AG09309 (cell line): Measurements from ENCODE around the gene ATG13.

Source experiments
- DNase-seq: peaks from one replicate; pipeline ENCODE4 v3.0.0-alpha.2; 2010; ENCODE audit warnings: low read depth
- H3K4me3 ChIP-seq: 2 replicates; pipeline ENCODE4 v1.5.1; 2011; ENCODE audit warnings: mild to moderate bottlenecking, low read depth, low read length, moderate library complexity; ENCODE audit not compliant: control insufficient read depth
- TF ChIP-seq, protein P1 (sequence below): IDR thresholded peaks from 2 replicates; pipeline ENCODE4 v1.5.1; 2011; ENCODE audit warnings: mild to moderate bottlenecking, low read depth, low read length, inconsistent platforms; ENCODE audit not compliant: insufficient read depth, control insufficient read depth; ENCODE audit errors: missing control alignments

Gene ATG13

GRCh38 chr11:46642627-46643335 is 25.4 kb downstream of the ATG13 start:
- no peak overlapping the region for H3K4me3 ChIP-seq
- TF ChIP-seq, protein P1, sequence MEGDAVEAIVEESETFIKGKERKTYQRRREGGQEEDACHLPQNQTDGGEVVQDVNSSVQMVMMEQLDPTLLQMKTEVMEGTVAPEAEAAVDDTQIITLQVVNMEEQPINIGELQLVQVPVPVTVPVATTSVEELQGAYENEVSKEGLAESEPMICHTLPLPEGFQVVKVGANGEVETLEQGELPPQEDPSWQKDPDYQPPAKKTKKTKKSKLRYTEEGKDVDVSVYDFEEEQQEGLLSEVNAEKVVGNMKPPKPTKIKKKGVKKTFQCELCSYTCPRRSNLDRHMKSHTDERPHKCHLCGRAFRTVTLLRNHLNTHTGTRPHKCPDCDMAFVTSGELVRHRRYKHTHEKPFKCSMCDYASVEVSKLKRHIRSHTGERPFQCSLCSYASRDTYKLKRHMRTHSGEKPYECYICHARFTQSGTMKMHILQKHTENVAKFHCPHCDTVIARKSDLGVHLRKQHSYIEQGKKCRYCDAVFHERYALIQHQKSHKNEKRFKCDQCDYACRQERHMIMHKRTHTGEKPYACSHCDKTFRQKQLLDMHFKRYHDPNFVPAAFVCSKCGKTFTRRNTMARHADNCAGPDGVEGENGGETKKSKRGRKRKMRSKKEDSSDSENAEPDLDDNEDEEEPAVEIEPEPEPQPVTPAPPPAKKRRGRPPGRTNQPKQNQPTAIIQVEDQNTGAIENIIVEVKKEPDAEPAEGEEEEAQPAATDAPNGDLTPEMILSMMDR = no peak
- DNase-seq = no peak

GRCh38 chr11:46643531-46643930 is 26.2 kb downstream of the ATG13 start:
- no peak for DNase-seq
- TF ChIP-seq, protein P1 = no peak
- no peak overlapping the region for H3K4me3 ChIP-seq

- H3K4me3 ChIP-seq = no peak overlapping the region
- DNase-seq = no peak
- TF ChIP-seq, protein P1 = no peak
These were observed 26.6 kb downstream of the ATG13 start for GRCh38 chr11:46643986-46644385.

- peak; percentile 85 for DNase-seq
- TF ChIP-seq, protein P1 = no peak
- no peak overlapping the region for H3K4me3 ChIP-seq
These were observed 31.9 kb downstream of the ATG13 start for GRCh38 chr11:46649180-46649738.

DNA sequence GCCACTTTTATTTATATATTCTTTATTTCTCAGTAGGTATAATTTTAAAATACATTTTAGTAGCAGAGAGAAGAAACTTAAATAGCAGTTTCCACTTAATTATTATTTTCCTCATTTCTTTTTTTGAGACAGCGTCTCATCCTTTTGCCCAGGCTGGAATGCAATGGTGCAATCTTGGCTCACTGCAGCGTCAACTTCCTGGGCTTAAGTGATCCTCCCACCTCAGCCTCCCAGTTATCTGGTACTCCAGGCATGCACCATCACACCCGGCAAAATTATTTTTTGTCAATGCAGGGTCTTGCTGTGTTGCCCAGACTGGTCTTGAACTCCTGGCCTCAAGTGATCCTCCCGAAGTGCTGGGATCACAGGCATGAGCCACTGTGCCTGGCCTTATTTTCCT is 38.3 kb downstream of the ATG13 start:
- TF ChIP-seq, protein P1 = no peak
- DNase-seq = no peak

DNA sequence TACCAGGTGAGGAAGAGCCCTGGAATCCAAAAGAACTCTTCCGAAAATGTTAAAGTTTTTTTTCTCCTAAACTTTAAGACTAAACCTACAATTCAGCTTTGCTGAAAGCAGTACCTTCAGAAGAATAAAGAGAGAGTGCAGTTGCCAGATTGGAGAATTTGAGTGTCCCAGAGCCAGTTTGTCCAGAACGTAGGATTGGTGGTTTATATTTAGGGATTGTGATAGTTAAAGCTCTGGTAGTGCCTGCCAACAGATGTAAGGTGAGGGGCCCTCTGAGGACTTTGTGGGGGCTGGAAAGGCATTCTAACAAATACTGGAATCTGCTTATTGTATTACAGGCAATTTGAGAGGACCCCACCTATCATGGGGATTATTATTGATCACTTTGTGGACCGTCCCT is 39.8 kb downstream of the ATG13 start:
- H3K4me3 ChIP-seq = no peak overlapping the region
- DNase-seq = no peak
- TF ChIP-seq, protein P1 = no peak

More for the DNA sequence above, 38.3 kb downstream of the ATG13 start:
- no peak overlapping the region for H3K4me3 ChIP-seq
